ENCODE measurements around the gene XPNPEP2.

DNA sequence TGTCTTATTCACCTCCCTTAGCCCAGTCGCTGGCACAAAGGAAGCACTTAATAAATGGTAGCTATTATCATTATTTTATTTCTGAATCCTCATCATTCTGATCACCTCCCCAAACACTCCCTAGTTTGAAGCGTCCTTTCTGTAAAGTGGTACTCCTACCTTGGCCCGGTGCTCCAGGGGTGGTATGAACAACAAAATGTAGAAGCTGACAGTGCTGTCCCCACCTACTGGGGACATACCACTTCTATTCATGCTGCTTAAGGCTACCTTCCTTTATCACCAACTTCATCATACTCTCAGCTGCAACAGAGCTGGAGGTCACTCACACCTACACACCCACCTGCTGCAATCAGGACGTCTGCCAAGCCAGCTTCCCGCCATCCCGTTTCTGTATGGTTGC, 43.2 kb upstream of the XPNPEP2 start:
- TF ChIP-seq EZH2 (IDR thresholded peaks at IDR 0.05) (no peak), POLR2AphosphoS5 (IDR thresholded peaks at IDR 0.05; ENCODE audit: borderline replicate concordance, low read depth, low read length) (no peak)
